ENCODE measurements around the gene SLC12A8.

DNA sequence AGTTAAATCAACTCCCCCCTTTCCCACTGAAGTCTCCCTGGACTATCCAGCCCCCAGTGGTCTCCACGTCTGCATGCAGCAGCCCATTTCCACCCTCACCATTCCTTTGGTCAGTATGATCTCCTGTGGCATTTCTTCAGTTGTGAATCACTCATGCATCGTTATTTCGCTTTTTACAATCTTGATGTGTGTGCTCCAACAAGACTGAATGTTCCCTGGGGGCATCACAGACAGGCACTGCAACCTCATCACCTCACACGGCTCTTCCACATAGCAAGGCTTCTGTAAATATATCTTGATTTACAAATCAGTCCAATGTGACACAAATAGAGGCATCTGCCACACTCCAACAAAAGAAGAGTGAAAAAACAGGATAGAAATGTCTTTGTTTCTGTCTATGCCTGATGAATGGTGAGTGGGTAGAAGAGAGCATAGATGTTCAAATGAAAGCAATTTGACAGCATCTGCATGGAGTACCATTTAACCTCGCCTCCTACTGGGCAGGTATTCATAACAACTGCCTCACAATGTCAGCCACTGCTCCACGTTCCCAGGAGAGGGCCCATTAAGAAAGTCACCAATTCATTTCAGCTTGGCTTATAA is 162.0 kb downstream of the SLC12A8 start:
- TF ChIP-seq EZH2 (IDR thresholded peaks at IDR 0.05; ENCODE audit: borderline replicate concordance, low read depth, low read length, poor library complexity, severe bottlenecking): no peak
- TF ChIP-seq, protein P1, sequence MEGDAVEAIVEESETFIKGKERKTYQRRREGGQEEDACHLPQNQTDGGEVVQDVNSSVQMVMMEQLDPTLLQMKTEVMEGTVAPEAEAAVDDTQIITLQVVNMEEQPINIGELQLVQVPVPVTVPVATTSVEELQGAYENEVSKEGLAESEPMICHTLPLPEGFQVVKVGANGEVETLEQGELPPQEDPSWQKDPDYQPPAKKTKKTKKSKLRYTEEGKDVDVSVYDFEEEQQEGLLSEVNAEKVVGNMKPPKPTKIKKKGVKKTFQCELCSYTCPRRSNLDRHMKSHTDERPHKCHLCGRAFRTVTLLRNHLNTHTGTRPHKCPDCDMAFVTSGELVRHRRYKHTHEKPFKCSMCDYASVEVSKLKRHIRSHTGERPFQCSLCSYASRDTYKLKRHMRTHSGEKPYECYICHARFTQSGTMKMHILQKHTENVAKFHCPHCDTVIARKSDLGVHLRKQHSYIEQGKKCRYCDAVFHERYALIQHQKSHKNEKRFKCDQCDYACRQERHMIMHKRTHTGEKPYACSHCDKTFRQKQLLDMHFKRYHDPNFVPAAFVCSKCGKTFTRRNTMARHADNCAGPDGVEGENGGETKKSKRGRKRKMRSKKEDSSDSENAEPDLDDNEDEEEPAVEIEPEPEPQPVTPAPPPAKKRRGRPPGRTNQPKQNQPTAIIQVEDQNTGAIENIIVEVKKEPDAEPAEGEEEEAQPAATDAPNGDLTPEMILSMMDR (conservative IDR thresholded peaks at IDR 0.05; ENCODE audit: low read depth, low read length): no peak
